WTC11 (cell line): ENCODE data around the gene EFCAB14.

ENCODE experiments used
- E2F1 ChIP-seq: sonication (generic); formaldehyde crosslinking; IDR thresholded peaks from 2 replicates; pipeline ENCODE4 v1.8.0; 2022; ENCODE audit warnings: mild to moderate bottlenecking, missing genetic modification reagents
- GTF2I ChIP-seq: fragments of 250-450 bp; sonication (Bioruptor Pico); conservative IDR thresholded peaks from 2 replicates; pipeline ENCODE4 v1.4.0; 2021; ENCODE audit warnings: mild to moderate bottlenecking
- MYBL2 ChIP-seq: sonication (generic); formaldehyde crosslinking; IDR thresholded peaks from 2 replicates; pipeline ENCODE4 v1.8.1; 2023; ENCODE audit warnings: mild to moderate bottlenecking, moderate library complexity, missing genetic modification reagents
- NR1H2 ChIP-seq: sonication (generic); formaldehyde crosslinking; IDR thresholded peaks from 2 replicates; pipeline ENCODE4 v1.9.0; 2021; ENCODE audit warnings: mild to moderate bottlenecking, moderate library complexity, missing genetic modification reagents
- PRDM15 ChIP-seq: sonication (generic); formaldehyde crosslinking; IDR thresholded peaks from 2 replicates; pipeline ENCODE4 v1.8.0; 2022; ENCODE audit warnings: missing genetic modification reagents
- PRRX2 ChIP-seq: fragments of 250-450 bp; sonication (Bioruptor Pico); IDR thresholded peaks from 2 replicates; pipeline ENCODE4 v1.8.0; 2021; ENCODE audit warnings: mild to moderate bottlenecking
- TP53 ChIP-seq: sonication (generic); formaldehyde crosslinking; IDR thresholded peaks from 2 replicates; pipeline ENCODE4 v1.8.1; 2023; ENCODE audit warnings: mild to moderate bottlenecking, missing genetic modification reagents
- TF ChIP-seq, protein P1 (sequence below): fragments of 200-600 bp; IDR thresholded peaks from 2 replicates; pipeline ENCODE4 v1.8.0; 2022; ENCODE audit warnings: antibody characterized with exemption
- TF ChIP-seq, protein P2 (sequence below): sonication (generic); formaldehyde crosslinking; conservative IDR thresholded peaks from 2 replicates; pipeline ENCODE4 v1.8.1; 2022; ENCODE audit warnings: mild to moderate bottlenecking, missing genetic modification reagents
- TF ChIP-seq, protein P3 (sequence below): sonication (generic); formaldehyde crosslinking; IDR thresholded peaks from 2 replicates; pipeline ENCODE4 v1.8.1; 2023; ENCODE audit warnings: mild to moderate bottlenecking, missing genetic modification reagents, moderate library complexity

DNA sequence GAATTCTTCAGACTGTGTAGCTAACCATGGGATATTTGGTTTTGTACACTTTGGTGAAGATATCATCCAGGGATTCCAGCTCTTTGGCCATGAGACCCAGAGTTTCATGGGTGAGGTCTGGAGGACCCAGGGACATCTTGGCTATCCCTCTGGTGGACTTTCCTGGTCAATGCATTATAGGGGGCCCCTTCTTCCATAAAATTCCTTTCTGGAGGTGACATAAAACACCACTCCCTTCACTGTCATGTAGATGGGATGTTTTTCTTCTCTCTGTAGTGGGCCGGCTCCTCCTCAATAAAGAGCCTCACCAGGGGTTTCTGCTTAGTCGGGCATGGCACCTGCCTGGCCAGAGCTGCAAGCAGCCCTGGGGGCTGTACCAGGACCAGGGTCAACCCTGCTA, 52.9 kb downstream of the EFCAB14 start:
- TF ChIP-seq, protein P1, sequence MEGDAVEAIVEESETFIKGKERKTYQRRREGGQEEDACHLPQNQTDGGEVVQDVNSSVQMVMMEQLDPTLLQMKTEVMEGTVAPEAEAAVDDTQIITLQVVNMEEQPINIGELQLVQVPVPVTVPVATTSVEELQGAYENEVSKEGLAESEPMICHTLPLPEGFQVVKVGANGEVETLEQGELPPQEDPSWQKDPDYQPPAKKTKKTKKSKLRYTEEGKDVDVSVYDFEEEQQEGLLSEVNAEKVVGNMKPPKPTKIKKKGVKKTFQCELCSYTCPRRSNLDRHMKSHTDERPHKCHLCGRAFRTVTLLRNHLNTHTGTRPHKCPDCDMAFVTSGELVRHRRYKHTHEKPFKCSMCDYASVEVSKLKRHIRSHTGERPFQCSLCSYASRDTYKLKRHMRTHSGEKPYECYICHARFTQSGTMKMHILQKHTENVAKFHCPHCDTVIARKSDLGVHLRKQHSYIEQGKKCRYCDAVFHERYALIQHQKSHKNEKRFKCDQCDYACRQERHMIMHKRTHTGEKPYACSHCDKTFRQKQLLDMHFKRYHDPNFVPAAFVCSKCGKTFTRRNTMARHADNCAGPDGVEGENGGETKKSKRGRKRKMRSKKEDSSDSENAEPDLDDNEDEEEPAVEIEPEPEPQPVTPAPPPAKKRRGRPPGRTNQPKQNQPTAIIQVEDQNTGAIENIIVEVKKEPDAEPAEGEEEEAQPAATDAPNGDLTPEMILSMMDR: no peak
- TF ChIP-seq PRRX2 (CRISPR knock-in tag) (no peak), NR1H2 (CRISPR knock-in tag) (no peak), PRDM15 (CRISPR knock-in tag) (no peak), TP53 (CRISPR knock-in tag) (no peak), GTF2I (CRISPR knock-in tag) (no peak), MYBL2 (CRISPR knock-in tag) (no peak), E2F1 (CRISPR knock-in tag) (no peak)
- TF ChIP-seq, protein P2, sequence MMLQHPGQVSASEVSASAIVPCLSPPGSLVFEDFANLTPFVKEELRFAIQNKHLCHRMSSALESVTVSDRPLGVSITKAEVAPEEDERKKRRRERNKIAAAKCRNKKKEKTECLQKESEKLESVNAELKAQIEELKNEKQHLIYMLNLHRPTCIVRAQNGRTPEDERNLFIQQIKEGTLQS (CRISPR knock-in tag): no peak
- TF ChIP-seq, protein P3, sequence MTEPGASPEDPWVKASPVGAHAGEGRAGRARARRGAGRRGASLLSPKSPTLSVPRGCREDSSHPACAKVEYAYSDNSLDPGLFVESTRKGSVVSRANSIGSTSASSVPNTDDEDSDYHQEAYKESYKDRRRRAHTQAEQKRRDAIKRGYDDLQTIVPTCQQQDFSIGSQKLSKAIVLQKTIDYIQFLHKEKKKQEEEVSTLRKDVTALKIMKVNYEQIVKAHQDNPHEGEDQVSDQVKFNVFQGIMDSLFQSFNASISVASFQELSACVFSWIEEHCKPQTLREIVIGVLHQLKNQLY (CRISPR knock-in tag): no peak
